ENCODE data around the gene LTBP3. TPM values are rescaled to one million over a fixed set of nuclear protein-coding genes. Genes with fewer than 3 reads are reported as not detected.
A peak's percentile ranks its signal among the peaks of the same experiment; 100 is the strongest.

Gene LTBP3
- total and polyA plus RNA-seq, 12 donors = 42.7 to 92.5 (median 72.8) TPM

DNA sequence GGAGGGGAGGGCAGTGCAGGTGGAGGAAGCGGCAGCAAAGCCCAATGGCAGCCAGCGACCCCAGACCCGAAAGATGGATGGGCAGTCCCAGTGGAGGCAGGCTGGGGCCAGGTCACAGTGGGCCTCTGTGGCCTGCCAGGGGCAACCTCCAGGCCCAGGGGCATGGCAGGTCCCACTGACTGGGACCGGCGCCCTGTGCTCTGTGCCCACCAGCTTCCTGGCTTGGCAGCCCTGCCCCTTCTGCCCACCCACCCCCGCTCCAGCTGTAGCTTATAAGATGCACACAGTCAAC, 41.7 kb upstream of the LTBP3 start:
- intact Hi-C loops (cut with DNase I) = no loop called here
- 97 to 99% methylated on average over 6 of the region's 6 CpGs for WGBS, 2 donors
- H3K4me3 ChIP-seq = no peak overlapping the region
- TF ChIP-seq, protein P1, sequence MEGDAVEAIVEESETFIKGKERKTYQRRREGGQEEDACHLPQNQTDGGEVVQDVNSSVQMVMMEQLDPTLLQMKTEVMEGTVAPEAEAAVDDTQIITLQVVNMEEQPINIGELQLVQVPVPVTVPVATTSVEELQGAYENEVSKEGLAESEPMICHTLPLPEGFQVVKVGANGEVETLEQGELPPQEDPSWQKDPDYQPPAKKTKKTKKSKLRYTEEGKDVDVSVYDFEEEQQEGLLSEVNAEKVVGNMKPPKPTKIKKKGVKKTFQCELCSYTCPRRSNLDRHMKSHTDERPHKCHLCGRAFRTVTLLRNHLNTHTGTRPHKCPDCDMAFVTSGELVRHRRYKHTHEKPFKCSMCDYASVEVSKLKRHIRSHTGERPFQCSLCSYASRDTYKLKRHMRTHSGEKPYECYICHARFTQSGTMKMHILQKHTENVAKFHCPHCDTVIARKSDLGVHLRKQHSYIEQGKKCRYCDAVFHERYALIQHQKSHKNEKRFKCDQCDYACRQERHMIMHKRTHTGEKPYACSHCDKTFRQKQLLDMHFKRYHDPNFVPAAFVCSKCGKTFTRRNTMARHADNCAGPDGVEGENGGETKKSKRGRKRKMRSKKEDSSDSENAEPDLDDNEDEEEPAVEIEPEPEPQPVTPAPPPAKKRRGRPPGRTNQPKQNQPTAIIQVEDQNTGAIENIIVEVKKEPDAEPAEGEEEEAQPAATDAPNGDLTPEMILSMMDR (IDR thresholded peaks at IDR 0.05) = no peak
- peak in 1 of 8 donors; percentile 5 for ATAC-seq
- H3K4me1 ChIP-seq = peaks cover 0 to 23% (median 7%) of the 10 kb centered on the region in 9 donors
- peaks cover 0 to 84% (median 38%) of the 10 kb centered on the region in 9 donors for H3K36me3 ChIP-seq
- DNase-seq = no peak
- no peak overlapping the region for H3K27ac ChIP-seq
- H3K9me3 ChIP-seq = no peaks in the 10 kb centered on the region
- H3K27me3 ChIP-seq = no peaks in the 10 kb centered on the region

DNA sequence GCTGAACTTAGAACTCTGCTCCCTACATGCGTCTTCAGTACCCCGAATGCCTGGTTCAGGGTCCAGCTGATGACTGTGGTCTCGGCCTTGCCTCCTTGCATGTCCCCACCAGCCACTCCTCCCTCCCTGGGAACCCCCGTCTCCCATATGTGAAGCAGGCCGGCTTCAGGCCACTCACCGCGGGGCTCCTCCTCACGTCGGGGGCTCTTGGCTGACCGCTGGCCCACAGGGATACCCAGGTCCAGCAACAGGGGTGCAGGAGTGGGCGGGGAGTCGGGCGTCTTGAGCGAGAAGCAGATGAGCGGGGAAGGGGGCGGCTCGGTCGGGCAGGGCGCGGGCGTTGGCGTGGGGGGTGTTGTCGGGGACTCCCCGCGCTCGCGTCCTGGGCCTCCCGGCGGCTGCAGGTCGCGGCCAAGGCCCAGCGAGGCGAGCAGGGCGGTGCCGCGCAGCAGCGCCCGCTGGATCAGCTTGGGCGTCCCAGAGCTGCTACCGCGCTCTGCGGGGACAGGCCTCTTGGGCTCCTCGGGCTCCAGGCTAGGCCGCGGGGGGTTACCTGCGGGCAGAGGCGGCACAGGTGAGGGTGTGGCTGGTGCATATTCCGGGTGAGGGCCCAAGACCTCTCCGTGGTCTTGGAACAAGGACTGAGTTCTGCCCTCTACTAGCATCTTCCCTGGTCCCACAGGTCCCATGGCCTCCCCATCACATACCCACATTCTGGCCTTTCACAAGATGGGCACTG, 41.2 kb upstream of the LTBP3 start:
- WGBS, 2 donors = 87 to 88% methylated on average over 49 of the region's 49 CpGs
- intact Hi-C loops (cut with DNase I) = no loop called here
- DNase-seq (no peak), ATAC-seq (no peak)
- no peaks in the 10 kb centered on the region for H3K27me3 ChIP-seq
- H3K4me3 ChIP-seq = no peak overlapping the region
- peaks cover 0 to 79% (median 34%) of the 10 kb centered on the region in 9 donors for H3K36me3 ChIP-seq
- H3K9me3 ChIP-seq = no peaks in the 10 kb centered on the region
- TF ChIP-seq, protein P1 (IDR thresholded peaks at IDR 0.05) = no peak
- H3K27ac ChIP-seq = no peak overlapping the region
- peaks cover 0 to 26% (median 7%) of the 10 kb centered on the region in 9 donors for H3K4me1 ChIP-seq

DNA sequence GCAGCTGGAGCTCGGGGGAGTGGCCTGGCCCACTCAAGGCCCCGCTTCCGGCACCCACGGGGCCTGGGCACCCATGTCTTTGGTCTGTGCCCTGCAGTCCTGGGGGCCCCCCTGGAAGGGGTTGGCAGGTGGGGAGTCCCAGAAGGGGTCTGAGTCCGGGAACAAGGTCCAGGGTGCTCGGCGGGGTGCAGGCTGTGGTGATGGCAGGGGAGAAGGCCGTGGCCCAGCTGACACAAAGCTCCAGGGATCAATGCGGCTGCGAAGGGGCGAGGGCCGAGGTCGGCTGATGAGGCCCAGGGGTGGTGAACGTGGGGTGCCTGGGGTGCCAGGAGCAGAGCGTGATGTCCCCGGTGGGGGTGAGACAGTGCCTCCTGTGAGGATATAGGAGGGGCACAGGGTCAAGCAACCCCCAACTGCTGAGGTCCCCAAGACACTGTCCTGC, 40.1 kb upstream of the LTBP3 start:
- Histone ChIP-seq H3K9me3 (no peaks in the 10 kb centered on the region), H3K36me3 (peaks cover 0 to 75% (median 27%) of the 10 kb centered on the region in 9 donors), H3K4me1 (peaks cover 4 to 33% (median 14%) of the 10 kb centered on the region in 9 donors), H3K4me3 (no peak overlapping the region), H3K27ac (no peak overlapping the region), H3K27me3 (no peaks in the 10 kb centered on the region)
- 89 to 93% methylated on average over 16 of the region's 16 CpGs for WGBS, 2 donors
- ATAC-seq = no peak
- intact Hi-C loops (cut with DNase I) = no loop called here
- no peak for DNase-seq
- TF ChIP-seq, protein P1 (IDR thresholded peaks at IDR 0.05) = no peak

DNA sequence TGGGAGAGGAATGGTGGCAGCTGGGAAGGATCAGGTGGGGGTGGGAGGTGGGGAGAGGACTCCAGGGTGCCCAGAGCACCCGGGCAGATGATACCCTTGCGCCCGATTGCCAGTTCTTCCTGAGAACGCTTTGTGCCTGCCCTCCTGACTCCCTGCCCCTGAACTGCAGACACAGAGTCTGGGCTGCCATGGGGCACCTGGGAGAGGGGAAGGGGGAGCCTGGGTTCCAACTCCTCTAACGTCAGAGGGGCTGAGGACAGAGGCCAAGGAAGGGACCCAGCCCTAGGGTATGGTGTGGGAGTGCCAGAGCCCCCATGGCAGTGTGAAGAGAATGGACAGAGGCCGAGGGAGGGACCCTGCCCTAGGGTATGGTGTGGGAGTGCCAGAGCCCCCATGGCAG, 38.4 kb upstream of the LTBP3 start:
- H3K4me1 ChIP-seq = peaks cover 5 to 35% (median 15%) of the 10 kb centered on the region in 9 donors
- no peak overlapping the region for H3K4me3 ChIP-seq
- TF ChIP-seq, protein P1 (IDR thresholded peaks at IDR 0.05) = no peak
- ATAC-seq (no peak), DNase-seq (no peak)
- no peaks in the 10 kb centered on the region for H3K27me3 ChIP-seq
- no peaks in the 10 kb centered on the region for H3K9me3 ChIP-seq
- WGBS, 2 donors = 76 to 79% methylated on average over 6 of the region's 6 CpGs
- H3K27ac ChIP-seq = no peak overlapping the region
- H3K36me3 ChIP-seq = peaks cover 0 to 75% (median 27%) of the 10 kb centered on the region in 9 donors
- intact Hi-C loops (cut with DNase I) = no loop called here

All from heart right ventricle (tissue), 16 donors.